Tibial artery (tissue), 4 donors: ENCODE data around the gene ZNF784.

Source experiments
- DNase-seq, 2 donors: peaks; one replicate each; pipeline ENCODE4 v3.0.0-alpha.2; 2019
- H3K27ac ChIP-seq, 2 donors: fragments of 200-600 bp; sonication (generic) in 1 of 2; 1 replicate in 1 of 2; 2 replicates in 1 of 2; pipeline ENCODE4 v1.5.1; 2018 to 2019; ENCODE audit warnings: mild to moderate bottlenecking in 1 of 2
- H3K27me3 ChIP-seq, 2 donors: fragments of 200-600 bp; sonication (generic) in 1 of 2; one replicate each; pipeline versions ENCODE4 v1.5.1 to v1.6.0; 2016 to 2019
- H3K36me3 ChIP-seq, 3 donors: fragments of 200-600 bp; sonication (generic) in 2 of 3; one replicate each; pipeline ENCODE4 v1.5.1; 2016 to 2019; ENCODE audit warnings: mild to moderate bottlenecking in 2 of 3
- H3K4me1 ChIP-seq, 4 donors: fragments of 200-600 bp; sonication (generic) in 2 of 4; 1 replicate in 3 of 4; 2 replicates in 1 of 4; pipeline ENCODE4 v1.5.1; 2016 to 2019
- H3K4me3 ChIP-seq, 2 donors: fragments of 200-600 bp; sonication (generic) in 1 of 2; 1 replicate in 1 of 2; 2 replicates in 1 of 2; pipeline ENCODE4 v1.5.1; 2018 to 2019; ENCODE audit warnings: mild to moderate bottlenecking in 2 of 2
- H3K9me3 ChIP-seq, 3 donors: fragments of 200-600 bp; sonication (generic) in 1 of 3; one replicate each; pipeline ENCODE4 v1.5.1; 2016 to 2019
- CTCF ChIP-seq, 2 experiments: fragments of 200-600 bp in 1 of 2; fragments of 450-650 bp in 1 of 2; IDR thresholded peaks; one replicate each; pipeline ENCODE4 v1.5.1; 2017 to 2019; ENCODE audit warnings: antibody characterized with exemption in 2 of 2, mild to moderate bottlenecking in 1 of 2, moderate library complexity in 1 of 2
- intact Hi-C: fragments of 100-400 bp; cut with DNase I; formaldehyde crosslinking; loops from one replicate; pipeline ENCODE4 v1.15.0; 2023; ENCODE audit warnings: low total_unique reads

ZNF784 gene

GRCh38 chr19:55601084-55601483 is 23.3 kb downstream of the ZNF784 start:
- intact Hi-C loops, result no loop called here
- no peak for TF ChIP-seq CTCF (IDR thresholded peaks at IDR 0.05)
- H3K27ac ChIP-seq, result peak overlapping the region; percentile 93 to 95
- H3K36me3 ChIP-seq, result peaks cover 0 to 30% (median 10%) of the 10 kb centered on the region in 3 donors
- peaks cover 3 to 35% (median 20%) of the 10 kb centered on the region in 4 donors for H3K4me1 ChIP-seq
- no peak for DNase-seq
- peak overlapping the region; percentile 74 to 75 for H3K4me3 ChIP-seq
- no peaks in the 10 kb centered on the region for H3K27me3 ChIP-seq
- H3K9me3 ChIP-seq, result no peaks in the 10 kb centered on the region

- intact Hi-C loops, result no loop called here
- no peaks in the 10 kb centered on the region for H3K27me3 ChIP-seq
- H3K4me3 ChIP-seq, result peak overlapping the region; percentile 74 to 75
- no peak for TF ChIP-seq CTCF (IDR thresholded peaks at IDR 0.05)
- peak overlapping the region; percentile 93 to 95 for H3K27ac ChIP-seq
- DNase-seq, result peak in 1 of 2 donors; percentile 83
- peaks cover 3 to 32% (median 17%) of the 10 kb centered on the region in 4 donors for H3K4me1 ChIP-seq
- peaks cover 0 to 35% (median 14%) of the 10 kb centered on the region in 3 donors for H3K36me3 ChIP-seq
- no peaks in the 10 kb centered on the region for H3K9me3 ChIP-seq
Measured at GRCh38 chr19:55600662-55601028, 23.7 kb downstream of the ZNF784 start.

- intact Hi-C loops, result loop anchor here (5.0 kb wide), 1 partner anchor 32 kb away; no protein-coding TSS in a partner anchor
- no peak for TF ChIP-seq CTCF (IDR thresholded peaks at IDR 0.05)
Measured at GRCh38 chr19:55599842-55600661, 24.3 kb downstream of the ZNF784 start, which contains the start of gene ZNF524. Gene ZNF524, plus strand, starts transcription at chr19:55600288. Its CDS starts 1,825 bp downstream, at chr19:55602113.

GRCh38 chr19:55599468-55599841 is 24.9 kb downstream of the ZNF784 start, which contains the start of gene FIZ1:
Gene FIZ1, minus strand, starts transcription at chr19:55599517. Its CDS starts 1,652 bp downstream, at chr19:55597865.
- DNase-seq, result peak; percentile 99 to 100
- H3K9me3 ChIP-seq, result no peaks in the 10 kb centered on the region
- peaks cover 3 to 28% (median 12%) of the 10 kb centered on the region in 4 donors for H3K4me1 ChIP-seq
- TF ChIP-seq CTCF (IDR thresholded peaks at IDR 0.05), result no peak
- no peaks in the 10 kb centered on the region for H3K27me3 ChIP-seq
- H3K4me3 ChIP-seq, result peak within 1 kb of the TSS; percentile 74 to 75
- H3K36me3 ChIP-seq, result peaks cover 0 to 45% (median 22%) of the 10 kb centered on the region in 3 donors
- peak within 1 kb of the TSS; percentile 93 to 95 for H3K27ac ChIP-seq
- intact Hi-C loops, result loop anchor here (5.0 kb wide), 1 partner anchor 33 kb away; no protein-coding TSS in a partner anchor

More at GRCh38 chr19:55599842-55600661, 24.3 kb downstream of the ZNF784 start, which contains the start of gene ZNF524:
- Histone ChIP-seq H3K4me3 (peak within 1 kb of the TSS; percentile 74 to 75), H3K9me3 (no peaks in the 10 kb centered on the region), H3K4me1 (peaks cover 3 to 32% (median 17%) of the 10 kb centered on the region in 4 donors), H3K27ac (peak within 1 kb of the TSS; percentile 93 to 95), H3K36me3 (peaks cover 0 to 41% (median 20%) of the 10 kb centered on the region in 3 donors), H3K27me3 (no peaks in the 10 kb centered on the region)
- peak; percentile 88 to 93 for DNase-seq

- Histone ChIP-seq H3K27ac (peak overlapping the region; percentile 93 to 95), H3K4me3 (peak overlapping the region; percentile 74 to 75), H3K9me3 (no peaks in the 10 kb centered on the region), H3K4me1 (peaks cover 3 to 23% (median 9%) of the 10 kb centered on the region in 4 donors), H3K36me3 (peaks cover 0 to 48% (median 22%) of the 10 kb centered on the region in 3 donors), H3K27me3 (no peaks in the 10 kb centered on the region)
- DNase-seq, result peak; percentile 93 to 96
- peak in 1 of 2 experiments; percentile 6 for TF ChIP-seq CTCF (IDR thresholded peaks at IDR 0.05)
- intact Hi-C loops, result loop anchor here (5.0 kb wide), 1 partner anchor 33 kb away; no protein-coding TSS in a partner anchor
Measured at GRCh38 chr19:55598719-55599467, 25.5 kb downstream of the ZNF784 start.
